Tibial nerve (tissue), 4 donors: Measurements from ENCODE around the gene EFR3B.

ENCODE experiments used
- EP300 ChIP-seq, 2 donors: sonication (generic); formaldehyde crosslinking; IDR thresholded peaks; one replicate each; pipeline ENCODE4 v1.6.1; 2017; ENCODE audit warnings: antibody characterized with exemption in 2 of 2, mild to moderate bottlenecking in 1 of 2
- POLR2A ChIP-seq, 2 donors: fragments of 450-650 bp; IDR thresholded peaks; one replicate each; pipeline ENCODE4 v1.6.1; 2017; ENCODE audit warnings: antibody characterized with exemption in 2 of 2, mild to moderate bottlenecking in 2 of 2, moderate library complexity in 2 of 2
- TF ChIP-seq, protein P1 (sequence below), 5 experiments: fragments of 200-600 bp in 3 of 5; fragments of 450-650 bp in 2 of 5; sonication (generic) in 3 of 5; IDR thresholded peaks; one replicate each; pipeline ENCODE4 v1.5.1; 2016 to 2019; ENCODE audit warnings: antibody characterized with exemption in 5 of 5, mild to moderate bottlenecking in 3 of 5, moderate library complexity in 2 of 5

- TF ChIP-seq, protein P1, sequence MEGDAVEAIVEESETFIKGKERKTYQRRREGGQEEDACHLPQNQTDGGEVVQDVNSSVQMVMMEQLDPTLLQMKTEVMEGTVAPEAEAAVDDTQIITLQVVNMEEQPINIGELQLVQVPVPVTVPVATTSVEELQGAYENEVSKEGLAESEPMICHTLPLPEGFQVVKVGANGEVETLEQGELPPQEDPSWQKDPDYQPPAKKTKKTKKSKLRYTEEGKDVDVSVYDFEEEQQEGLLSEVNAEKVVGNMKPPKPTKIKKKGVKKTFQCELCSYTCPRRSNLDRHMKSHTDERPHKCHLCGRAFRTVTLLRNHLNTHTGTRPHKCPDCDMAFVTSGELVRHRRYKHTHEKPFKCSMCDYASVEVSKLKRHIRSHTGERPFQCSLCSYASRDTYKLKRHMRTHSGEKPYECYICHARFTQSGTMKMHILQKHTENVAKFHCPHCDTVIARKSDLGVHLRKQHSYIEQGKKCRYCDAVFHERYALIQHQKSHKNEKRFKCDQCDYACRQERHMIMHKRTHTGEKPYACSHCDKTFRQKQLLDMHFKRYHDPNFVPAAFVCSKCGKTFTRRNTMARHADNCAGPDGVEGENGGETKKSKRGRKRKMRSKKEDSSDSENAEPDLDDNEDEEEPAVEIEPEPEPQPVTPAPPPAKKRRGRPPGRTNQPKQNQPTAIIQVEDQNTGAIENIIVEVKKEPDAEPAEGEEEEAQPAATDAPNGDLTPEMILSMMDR (IDR thresholded peaks at IDR 0.05): no peak
- TF ChIP-seq EP300 (IDR thresholded peaks at IDR 0.05) (no peak), POLR2A (IDR thresholded peaks at IDR 0.05) (no peak)
Measured at GRCh38 chr2:25190536-25190935, 148.7 kb downstream of the EFR3B start.
